ENCODE data around the gene LINC01488. TPM values are rescaled to one million over a fixed set of nuclear protein-coding genes. Genes with fewer than 3 reads are reported as not detected.

Gene LINC01488
- total and polyA plus RNA-seq, 2 of the 13 experiments (the other 11 are each of a cell fraction or from before 2014, with no cell fraction given), result 0.26 to 0.58 TPM

DNA sequence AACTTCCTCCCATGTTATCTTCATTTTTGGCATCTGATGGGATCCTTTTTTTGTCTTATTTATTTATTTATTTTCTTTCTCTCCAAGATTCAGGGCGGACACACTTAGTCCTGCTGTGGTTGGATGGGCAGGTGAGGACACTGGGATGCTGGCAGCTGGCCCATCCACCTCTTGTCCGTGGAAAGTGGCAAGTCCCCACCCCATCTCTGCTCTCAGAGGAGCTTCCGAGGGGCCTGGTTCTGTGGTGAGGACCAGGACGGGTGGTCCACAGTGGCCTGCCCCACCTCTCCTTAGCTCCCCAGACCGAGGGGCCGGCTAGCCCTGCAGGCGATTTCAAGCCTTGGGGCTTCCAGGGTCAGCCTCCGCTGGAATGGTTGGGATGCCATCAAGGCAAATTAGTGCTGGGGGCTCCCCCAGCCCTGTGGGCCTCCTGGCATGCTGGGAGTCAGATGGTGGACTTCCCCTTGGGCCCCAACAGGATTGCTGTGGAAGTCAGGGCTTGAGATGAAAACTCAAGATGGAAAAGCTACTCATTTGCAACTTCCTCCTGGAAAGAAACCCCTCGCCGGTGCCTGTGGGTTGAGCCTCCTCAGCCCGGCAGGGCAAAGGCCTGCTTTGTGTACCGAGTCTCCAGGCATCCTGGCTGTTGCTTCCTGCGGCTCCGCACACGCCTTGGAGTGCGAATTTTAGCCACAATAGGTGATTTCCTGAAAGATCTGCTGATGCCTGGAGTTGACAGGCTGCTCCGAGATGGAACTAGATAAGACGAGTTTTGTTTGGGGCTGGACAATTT, 31.2 kb upstream of the LINC01488 start (continued):
- TF ChIP-seq, protein P1, sequence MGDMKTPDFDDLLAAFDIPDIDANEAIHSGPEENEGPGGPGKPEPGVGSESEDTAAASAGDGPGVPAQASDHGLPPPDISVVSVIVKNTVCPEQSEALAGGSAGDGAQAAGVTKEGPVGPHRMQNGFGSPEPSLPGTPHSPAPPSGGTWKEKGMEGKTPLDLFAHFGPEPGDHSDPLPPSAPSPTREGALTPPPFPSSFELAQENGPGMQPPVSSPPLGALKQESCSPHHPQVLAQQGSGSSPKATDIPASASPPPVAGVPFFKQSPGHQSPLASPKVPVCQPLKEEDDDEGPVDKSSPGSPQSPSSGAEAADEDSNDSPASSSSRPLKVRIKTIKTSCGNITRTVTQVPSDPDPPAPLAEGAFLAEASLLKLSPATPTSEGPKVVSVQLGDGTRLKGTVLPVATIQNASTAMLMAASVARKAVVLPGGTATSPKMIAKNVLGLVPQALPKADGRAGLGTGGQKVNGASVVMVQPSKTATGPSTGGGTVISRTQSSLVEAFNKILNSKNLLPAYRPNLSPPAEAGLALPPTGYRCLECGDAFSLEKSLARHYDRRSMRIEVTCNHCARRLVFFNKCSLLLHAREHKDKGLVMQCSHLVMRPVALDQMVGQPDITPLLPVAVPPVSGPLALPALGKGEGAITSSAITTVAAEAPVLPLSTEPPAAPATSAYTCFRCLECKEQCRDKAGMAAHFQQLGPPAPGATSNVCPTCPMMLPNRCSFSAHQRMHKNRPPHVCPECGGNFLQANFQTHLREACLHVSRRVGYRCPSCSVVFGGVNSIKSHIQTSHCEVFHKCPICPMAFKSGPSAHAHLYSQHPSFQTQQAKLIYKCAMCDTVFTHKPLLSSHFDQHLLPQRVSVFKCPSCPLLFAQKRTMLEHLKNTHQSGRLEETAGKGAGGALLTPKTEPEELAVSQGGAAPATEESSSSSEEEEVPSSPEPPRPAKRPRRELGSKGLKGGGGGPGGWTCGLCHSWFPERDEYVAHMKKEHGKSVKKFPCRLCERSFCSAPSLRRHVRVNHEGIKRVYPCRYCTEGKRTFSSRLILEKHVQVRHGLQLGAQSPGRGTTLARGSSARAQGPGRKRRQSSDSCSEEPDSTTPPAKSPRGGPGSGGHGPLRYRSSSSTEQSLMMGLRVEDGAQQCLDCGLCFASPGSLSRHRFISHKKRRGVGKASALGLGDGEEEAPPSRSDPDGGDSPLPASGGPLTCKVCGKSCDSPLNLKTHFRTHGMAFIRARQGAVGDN (CRISPR knock-in tag; IDR thresholded peaks at IDR 0.05), result no peak
- TF ChIP-seq KLF6 (CRISPR knock-in tag; IDR thresholded peaks at IDR 0.05), result no peak
- TF ChIP-seq MEIS1 (CRISPR knock-in tag; IDR thresholded peaks at IDR 0.05; ENCODE audit: borderline replicate concordance), result no peak
- TF ChIP-seq ZNF556 (CRISPR knock-in tag; IDR thresholded peaks at IDR 0.05; ENCODE audit: borderline replicate concordance), result no peak
- TF ChIP-seq ZNF350 (CRISPR knock-in tag; IDR thresholded peaks at IDR 0.05; ENCODE audit: borderline replicate concordance, low read depth), result no peak
- TF ChIP-seq ZNF3 (CRISPR knock-in tag; IDR thresholded peaks at IDR 0.05), result no peak
- TF ChIP-seq ARNTL (CRISPR knock-in tag; IDR thresholded peaks at IDR 0.05), result no peak
- TF ChIP-seq RCOR2 (CRISPR knock-in tag; IDR thresholded peaks at IDR 0.05), result no peak

DNA sequence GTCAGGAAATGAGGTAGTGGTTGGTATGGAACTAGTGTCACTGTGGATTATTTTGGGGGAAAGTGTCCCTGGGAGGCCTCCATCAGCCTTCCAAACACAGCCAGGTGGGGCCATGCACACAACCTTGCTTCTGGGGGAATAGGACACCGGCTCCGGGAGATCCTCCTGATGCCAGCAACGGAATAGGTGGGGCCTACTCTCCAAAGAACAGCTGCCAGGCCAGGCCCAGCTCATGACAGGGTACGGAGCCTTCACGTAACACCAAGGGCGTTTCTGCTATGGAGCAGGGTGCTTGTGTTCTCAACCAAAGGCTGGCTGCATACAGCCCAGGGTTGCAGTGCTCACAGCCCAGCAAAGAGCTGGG, 30.6 kb upstream of the LINC01488 start:
- Histone ChIP-seq H4K20me1 (ENCODE audit: insufficient read depth, low read length) (no peaks in the 10 kb centered on the region), H3K36me3 (replicated peaks in 1 of 2; ENCODE audit: control insufficient read depth in 1 of 2, insufficient read depth in 2 of 2, low read length in 2 of 2) (no peaks in the 10 kb centered on the region), H3K27ac (ENCODE audit: extremely low read length, insufficient read depth, low read length) (no peak overlapping the region), H3K4me2 (ENCODE audit: low read depth, low read length) (no peak overlapping the region), H3K4me3 (replicated peaks in 1 of 3; ENCODE audit: insufficient read depth in 1 of 3, low read depth in 2 of 3, low read length in 3 of 3) (no peak overlapping the region), H2AFZ (ENCODE audit: low read length) (no peak overlapping the region), H3K79me2 (ENCODE audit: insufficient read depth, low read length) (no peaks in the 10 kb centered on the region), H3K9me3 (ENCODE audit: low read length) (no peaks in the 10 kb centered on the region), H3K9ac (ENCODE audit: insufficient read depth, low read depth, low read length) (no peak overlapping the region), H3K4me1 (ENCODE audit: insufficient read depth, low read length) (peaks cover 30% of the 10 kb centered on the region), H3K27me3 (ENCODE audit: control insufficient read depth in 1 of 2, insufficient read depth in 2 of 2, low read length in 2 of 2) (no peaks in the 10 kb centered on the region)
- intact Hi-C loops (cut with micrococcal nuclease; ENCODE audit: unreplicated experiment), result no loop called here
- FAIRE-seq, result no peak
- POLR2A ChIA-PET, result no interaction called here
- in situ Hi-C loops (cut with HindIII; ENCODE audit: extremely low pct_ligation_motif_present, low pct_unique_long_range_greater_than_20kb), result no loop called here
- BruUV-seq (replicated peaks), result no TSS peak
- ATAC-seq, result no peak
- DNase-seq (ENCODE audit: low spot score), result no peak
- WGBS (ENCODE audit: low lambda C conversion rate), result 67% methylated on average over 6 of the region's 6 CpGs
- CTCF ChIA-PET (ENCODE audit: low intra/inter-chr PET ratio, low total read pairs), result no interaction called here
- TF ChIP-seq ZNF644 (CRISPR knock-in tag; IDR thresholded peaks at IDR 0.05; ENCODE audit: low read depth) (no peak), NBN (conservative IDR thresholded peaks at IDR 0.05) (no peak)
- TF ChIP-seq, protein P2, sequence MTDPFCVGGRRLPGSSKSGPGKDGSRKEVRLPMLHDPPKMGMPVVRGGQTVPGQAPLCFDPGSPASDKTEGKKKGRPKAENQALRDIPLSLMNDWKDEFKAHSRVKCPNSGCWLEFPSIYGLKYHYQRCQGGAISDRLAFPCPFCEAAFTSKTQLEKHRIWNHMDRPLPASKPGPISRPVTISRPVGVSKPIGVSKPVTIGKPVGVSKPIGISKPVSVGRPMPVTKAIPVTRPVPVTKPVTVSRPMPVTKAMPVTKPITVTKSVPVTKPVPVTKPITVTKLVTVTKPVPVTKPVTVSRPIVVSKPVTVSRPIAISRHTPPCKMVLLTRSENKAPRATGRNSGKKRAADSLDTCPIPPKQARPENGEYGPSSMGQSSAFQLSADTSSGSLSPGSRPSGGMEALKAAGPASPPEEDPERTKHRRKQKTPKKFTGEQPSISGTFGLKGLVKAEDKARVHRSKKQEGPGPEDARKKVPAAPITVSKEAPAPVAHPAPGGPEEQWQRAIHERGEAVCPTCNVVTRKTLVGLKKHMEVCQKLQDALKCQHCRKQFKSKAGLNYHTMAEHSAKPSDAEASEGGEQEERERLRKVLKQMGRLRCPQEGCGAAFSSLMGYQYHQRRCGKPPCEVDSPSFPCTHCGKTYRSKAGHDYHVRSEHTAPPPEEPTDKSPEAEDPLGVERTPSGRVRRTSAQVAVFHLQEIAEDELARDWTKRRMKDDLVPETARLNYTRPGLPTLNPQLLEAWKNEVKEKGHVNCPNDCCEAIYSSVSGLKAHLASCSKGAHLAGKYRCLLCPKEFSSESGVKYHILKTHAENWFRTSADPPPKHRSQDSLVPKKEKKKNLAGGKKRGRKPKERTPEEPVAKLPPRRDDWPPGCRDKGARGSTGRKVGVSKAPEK (CRISPR knock-in tag; IDR thresholded peaks at IDR 0.05; ENCODE audit: borderline replicate concordance), result no peak
